Choroid plexus epithelial cell (primary cell): ENCODE results near the gene OSGEP.

ENCODE experiments used
- DNase-seq: peaks from one replicate; pipeline ENCODE4 v3.0.0-alpha.2; 2010; ENCODE audit warnings: low read depth
- H3K4me3 ChIP-seq: 2 replicates; pipeline ENCODE4 v1.5.1; 2011; ENCODE audit warnings: low read depth, mild to moderate bottlenecking, control low read depth, low read length, moderate library complexity
- CTCF ChIP-seq: conservative IDR thresholded peaks from 2 replicates; pipeline ENCODE4 v1.5.1; 2011; ENCODE audit warnings: low read depth, mild to moderate bottlenecking, control low read depth, inconsistent platforms, low read length, moderate library complexity

OSGEP gene

DNA sequence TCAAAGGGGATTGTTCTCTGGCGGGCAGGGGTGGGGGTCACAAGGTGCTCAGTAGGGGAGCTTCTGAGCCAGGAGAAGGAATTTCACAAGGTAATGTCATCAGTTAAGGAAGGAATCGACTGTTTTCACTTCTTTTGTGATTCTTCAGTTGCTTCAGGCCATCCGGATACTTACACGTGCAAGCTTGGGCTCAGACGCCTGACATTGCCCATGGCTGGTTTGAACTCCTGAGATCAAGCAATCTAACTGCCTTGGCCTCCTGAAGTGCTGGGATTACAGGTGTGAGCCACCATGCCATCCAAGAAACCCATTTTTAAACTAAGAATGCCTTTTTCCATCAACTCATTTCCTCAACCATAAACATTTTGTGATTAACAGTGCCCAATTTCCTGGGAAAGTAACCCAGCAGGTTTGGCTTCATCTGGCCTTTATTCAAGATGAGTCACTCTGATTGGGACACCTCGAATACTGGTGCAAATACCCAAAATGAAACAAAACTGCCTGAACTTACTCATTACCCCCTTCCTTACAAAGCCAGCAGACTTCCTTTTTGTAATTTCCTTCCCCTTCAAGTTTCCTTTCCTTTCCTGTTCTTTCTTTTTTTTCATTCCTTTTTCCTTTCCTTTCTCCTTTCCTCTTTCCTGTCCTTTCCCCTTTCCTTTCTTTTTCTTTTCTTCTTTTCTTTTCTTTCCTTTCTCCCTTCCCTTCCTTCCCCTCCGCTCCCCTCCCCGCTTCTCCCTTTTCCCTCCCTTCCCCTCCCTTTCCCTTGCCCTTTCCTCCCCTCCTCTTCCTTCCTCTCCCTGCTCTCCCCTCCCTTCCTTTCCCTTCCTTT lies 40.5 kb upstream of the OSGEP start:
- DNase-seq, result peak; percentile 30
- TF ChIP-seq CTCF, result no peak
- H3K4me3 ChIP-seq, result no peak overlapping the region

DNA sequence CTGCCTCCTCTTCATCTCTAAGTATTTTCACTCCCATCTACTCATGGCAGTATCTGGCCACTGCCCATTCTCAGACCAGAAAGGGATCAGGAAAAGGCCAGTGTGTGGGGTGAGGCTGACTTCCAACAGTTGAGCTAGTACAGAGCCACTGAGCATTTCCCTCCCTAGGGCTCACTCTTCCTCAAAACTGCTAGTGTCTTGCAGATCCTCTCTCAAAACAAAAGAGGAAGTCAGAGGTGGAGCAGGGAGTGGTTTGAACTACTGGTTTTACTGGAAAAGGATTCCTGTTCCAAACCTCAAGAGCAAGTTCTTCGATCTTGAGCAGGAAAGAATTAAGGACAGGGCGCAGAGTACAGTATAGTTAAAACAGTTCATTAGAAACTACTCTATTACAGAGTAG lies 39.0 kb upstream of the OSGEP start:
- no peak for DNase-seq
- no peak overlapping the region for H3K4me3 ChIP-seq
- no peak for TF ChIP-seq CTCF

DNA sequence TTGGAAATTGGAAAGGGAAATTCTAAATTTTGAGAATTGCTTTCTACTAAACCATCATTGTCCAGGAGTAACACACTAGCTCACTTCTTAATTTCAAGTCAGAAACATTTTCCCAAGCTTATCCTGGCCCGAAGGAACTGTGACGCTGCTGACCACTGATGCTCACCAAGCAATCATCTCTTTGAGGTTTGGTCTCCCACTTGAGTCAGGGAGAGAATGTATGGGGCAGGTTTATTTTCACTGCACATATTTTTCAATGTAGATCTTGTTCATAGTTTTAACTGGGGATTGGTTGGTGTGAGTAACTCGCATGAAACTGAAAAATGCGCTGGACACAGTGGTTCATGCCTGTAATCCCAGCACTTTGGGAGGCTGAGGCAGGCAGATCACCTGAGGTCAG lies 37.9 kb upstream of the OSGEP start:
- no peak for TF ChIP-seq CTCF
- H3K4me3 ChIP-seq, result no peak overlapping the region
- DNase-seq, result peak; percentile 31

DNA sequence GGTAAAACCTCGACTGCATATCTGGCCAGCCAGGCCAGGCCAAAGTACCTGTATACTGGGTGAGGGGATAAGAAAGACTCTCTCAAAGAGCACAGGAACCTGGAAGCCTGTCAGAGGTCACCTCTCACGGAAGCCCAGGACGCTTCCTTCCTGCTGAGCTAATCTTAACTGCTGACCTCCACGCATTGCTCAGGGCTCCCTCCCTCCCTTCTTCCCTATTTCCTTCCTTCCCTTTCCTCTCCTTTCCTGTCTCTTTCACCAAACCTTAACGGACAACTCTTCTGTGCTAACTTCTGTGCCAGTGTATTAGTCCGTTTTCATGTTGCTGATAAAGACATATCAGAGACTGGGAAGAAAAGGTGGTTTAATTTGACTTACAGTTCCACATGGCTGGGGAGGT lies 36.0 kb upstream of the OSGEP start:
- TF ChIP-seq CTCF, result no peak
- DNase-seq, result no peak

DNA sequence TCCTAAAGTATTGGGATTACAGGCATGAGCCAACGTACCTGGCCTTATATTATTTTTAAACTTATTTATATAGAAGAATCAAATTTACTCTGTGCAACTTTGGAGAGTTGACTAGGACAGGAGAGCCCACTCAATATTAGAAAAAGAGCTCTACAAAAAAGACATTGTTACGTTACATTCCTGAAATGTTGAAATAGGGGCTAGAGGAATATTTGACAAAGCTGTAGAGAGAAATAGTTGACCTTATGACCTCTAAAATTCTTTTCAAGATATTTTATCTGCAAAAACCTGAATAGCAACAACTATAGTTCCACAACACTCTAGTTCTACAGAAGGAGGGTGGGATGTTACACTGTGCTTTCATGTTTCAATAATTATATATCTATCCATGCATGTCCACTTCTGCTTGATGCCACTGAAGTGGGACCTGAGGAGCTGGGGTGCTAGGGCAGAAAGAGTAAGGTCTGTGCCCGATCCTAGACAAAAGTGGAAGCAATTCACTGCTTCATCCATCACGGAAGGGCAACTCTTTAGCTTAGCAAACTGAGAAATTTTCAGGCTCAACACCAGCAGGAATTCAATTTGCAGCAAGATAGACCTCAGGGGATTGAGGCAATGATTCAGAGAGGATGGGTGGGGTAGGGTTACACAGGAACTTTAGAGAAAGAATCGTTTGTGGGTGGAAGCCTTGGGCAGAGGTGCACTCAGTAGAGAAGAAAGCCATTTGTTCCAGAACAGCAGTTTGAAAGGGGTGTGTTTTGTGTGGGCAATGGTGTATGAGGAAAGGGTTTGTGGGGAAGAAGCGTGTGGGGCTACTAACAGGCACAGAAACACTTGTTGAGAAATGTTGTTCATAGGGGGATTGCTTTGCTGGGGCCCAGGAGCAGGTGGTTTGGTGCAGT lies 34.7 kb upstream of the OSGEP start:
- no peak overlapping the region for H3K4me3 ChIP-seq

More for the DNA sequence above, 36.0 kb upstream of the OSGEP start:
- no peak overlapping the region for H3K4me3 ChIP-seq

DNA sequence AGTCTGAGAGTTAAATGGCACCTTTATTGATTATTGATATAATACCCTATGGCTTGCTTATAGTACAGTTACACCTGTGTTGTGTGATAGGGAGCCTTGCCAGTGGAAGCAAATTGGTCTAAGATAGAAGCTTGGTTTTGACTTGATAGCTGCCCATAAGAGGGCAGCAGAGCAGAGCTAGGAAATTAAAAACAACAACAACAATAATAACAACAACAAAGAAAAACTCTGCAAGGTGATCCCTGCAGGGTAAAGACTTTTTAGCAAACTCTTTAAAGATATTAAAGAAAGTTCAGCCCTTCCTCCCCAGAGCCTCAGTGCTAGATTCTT lies 32.7 kb upstream of the OSGEP start:
- no peak for TF ChIP-seq CTCF
- H3K4me3 ChIP-seq, result no peak overlapping the region
- no peak for DNase-seq

More for the DNA sequence above, 34.7 kb upstream of the OSGEP start:
- TF ChIP-seq CTCF, result no peak
- DNase-seq, result peak; percentile 43
